Measurements from ENCODE around the gene KRT79.

The KRT79 gene

DNA sequence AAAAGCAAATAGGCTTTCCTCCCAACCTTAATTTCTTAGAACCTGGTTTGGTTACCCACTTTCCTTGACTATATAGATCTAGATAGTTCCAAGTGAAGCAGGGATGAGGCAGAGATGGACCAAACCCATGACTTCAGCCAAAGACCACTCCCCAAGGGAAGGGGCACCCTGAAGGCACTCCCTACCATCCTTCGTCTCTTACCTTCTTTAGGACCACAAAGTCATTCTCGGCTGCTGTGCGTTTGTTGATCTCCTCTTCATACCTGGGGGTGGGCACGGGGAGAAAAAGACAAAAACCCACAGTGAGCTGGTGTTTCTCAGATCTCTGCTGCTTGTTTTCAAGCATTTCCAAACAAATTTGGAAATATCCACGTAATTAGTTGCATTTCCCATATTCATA is 23.6 kb downstream of the KRT79 start:
- DNase-seq (ENCODE audit: extremely low spot score, insufficient read length, low read depth) = no peak
- FAIRE-seq = no peak

DNA sequence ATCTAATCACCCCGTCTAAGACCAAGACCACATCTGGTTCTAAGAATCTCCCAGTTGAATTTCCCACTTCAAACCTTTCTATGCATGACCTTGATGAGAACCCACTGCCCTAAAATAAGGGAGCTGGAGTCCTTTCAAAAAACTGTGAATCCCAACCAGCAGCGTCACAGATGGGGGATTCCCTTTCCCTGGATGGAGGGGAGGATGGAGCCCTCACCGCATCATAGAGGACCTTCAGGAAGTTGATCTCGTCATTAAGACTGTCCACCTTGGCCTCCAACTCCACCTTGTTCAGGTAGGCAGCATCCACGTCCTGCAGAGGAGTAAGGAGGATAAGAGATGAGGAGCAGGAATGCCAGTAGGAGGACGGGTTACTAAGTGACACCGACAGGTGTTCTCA is 24.9 kb downstream of the KRT79 start:
- DNase-seq (ENCODE audit: extremely low spot score, insufficient read length, low read depth) = no peak
- FAIRE-seq = no peak

DNA sequence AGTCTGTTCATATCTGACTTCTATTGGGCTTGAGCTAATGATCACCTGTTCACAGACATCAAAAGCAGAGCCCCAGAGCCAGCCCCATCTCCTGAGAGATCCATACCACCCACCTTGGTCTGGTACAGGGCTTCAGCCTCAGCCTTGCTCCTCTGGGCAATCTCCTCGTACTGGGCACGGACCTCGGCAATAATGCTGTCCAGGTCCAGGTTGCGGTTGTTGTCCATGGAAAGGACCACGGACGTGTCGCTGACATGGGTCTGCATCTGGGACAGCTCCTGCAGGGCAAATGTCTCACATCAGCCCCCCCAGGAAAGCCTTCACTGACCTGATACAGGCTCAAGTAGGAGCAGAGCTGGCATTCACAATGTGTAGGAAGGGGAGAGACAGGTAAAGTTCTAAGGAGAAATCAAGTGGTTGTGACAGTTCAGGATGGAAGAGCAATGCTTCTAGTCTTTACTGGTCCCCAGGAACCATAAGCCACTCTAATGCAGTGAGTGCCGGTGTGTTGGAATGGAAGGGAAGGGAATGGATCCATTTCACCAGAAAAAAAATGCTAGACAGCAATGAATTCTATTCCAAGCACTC is 25.4 kb downstream of the KRT79 start:
- DNase-seq (ENCODE audit: extremely low spot score, insufficient read length, low read depth) = no peak
- no peak for FAIRE-seq

DNA sequence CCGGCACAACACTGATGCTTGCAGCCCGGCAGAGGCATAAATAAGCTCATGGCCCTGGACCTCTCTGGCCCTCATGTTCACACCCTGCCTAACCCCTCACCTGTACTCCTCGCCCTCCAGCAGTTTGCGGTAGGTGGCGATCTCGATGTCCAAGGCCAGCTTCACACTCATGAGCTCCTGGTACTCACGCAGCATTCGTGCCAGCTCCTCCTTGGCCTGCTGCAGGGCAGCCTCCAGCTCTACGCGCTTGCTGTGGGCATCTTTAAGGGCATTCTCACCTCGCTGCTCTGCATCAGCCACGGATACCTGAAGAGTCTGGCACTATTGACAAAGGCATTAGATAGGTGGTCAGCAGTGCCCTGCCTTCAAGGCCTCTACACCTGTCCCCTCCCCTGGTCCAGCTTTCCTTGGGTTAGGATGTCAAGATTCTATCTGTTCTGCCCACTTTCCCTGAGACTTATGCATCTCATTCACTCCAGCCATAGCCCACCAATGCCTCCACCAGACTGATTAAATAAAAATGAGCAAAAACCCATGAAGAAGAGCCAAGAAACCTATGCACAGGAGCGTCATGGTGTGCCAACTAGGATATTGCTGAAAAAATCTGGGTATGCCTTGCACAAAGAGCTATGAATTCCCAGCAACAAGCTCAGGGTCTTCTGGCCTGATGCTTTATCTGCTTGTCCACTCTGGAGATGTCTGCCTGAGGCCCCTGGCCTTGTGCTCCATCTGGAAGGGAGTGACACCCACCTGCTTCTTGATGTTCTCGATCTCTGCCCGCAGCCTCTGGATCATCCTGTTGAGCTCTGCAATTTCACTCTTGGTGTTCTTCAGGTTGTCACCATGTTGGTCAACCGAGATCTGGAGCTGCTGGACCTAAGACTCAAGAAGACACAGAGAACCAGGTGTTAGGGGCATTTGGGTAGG is 26.3 kb downstream of the KRT79 start:
- no peak for FAIRE-seq
- DNase-seq (ENCODE audit: extremely low spot score, insufficient read length, low read depth) = no peak

DNA sequence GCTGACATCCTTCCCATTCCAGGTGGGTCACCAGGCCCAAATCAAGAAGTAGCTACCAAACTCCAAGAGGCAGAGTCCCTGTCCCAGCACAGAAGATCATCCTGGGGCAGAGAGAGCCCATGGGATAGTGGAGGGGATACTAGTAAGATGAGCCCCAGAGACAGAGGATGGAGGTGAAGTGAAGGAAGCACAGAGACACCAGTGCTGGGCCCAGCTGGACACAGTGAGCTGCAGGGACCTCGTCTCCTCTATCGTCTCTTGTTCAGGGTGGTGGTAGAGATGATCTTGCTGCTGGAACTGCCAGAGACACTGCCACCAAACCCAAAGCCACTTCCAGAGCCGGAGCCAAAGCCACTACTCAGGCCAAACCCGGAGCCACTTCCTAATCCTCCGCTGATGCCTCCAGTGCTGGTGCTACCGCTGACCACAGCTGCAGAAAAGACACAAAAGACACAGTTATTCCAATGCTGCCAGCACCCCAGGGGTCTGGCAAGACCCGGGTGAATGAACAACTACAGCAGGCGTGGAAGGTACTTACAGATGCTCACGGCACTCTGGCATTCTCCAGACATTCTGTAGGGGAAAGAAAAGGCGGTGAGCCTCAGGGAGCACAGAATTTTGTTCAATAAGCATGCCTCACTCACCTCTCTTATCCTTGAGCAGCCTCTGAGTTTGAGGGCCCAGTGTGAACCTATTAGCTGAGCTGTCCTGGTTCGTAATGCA is 27.1 kb downstream of the KRT79 start:
- DNase-seq (ENCODE audit: extremely low spot score, insufficient read length, low read depth) = no peak
- FAIRE-seq = no peak

DNA sequence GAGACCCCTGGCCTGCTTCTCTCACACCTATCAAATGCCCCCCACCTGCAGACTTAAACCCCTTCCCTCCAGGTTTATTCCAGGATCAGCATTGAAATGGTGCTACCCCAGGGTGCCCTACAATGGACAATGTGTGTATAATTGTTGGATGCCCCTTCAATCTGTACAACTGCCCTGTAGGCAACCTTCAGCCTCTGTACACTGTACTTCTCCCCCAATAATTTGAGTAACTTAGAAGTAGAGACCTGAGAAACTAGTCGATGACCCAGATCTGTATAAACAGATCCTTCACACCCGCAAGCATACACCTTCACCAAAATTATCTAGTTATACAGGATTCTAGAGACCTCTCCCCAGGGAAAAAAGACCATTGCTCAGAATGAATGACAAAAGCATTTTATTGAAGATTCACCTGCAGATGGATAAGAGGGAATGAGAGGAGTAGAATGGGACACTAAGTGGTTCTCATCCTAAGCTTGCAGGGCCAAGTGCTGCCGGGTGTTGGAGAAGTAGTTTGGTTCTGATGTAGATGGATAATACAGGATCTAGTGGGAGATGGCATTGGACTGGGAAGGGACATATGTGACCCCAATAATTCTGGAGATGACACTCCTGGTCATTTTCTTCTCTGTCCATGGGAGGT is 27.8 kb downstream of the KRT79 start:
- FAIRE-seq (no peak), DNase-seq (ENCODE audit: extremely low spot score, insufficient read length, low read depth) (no peak)

DNA sequence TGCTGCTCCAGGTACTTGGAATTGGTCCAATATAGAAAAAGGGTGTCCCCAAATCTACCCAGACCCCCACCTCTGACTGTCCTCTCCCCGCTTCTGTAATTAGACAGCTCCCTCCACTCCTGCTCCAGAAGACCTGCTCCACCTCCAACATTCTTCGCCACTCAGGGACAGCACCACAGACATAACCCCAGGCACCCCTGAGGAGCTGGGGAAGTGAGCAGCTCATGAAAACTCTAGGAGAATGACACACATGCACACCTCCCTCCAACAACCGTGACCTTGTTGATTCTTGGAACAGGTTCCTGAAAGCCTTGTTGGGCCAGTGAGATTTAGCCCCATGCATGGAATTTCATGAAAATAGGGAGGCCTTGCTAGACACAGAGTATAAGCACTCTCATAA is 28.4 kb downstream of the KRT79 start:
- no peak for DNase-seq (ENCODE audit: extremely low spot score, insufficient read length, low read depth)

DNA sequence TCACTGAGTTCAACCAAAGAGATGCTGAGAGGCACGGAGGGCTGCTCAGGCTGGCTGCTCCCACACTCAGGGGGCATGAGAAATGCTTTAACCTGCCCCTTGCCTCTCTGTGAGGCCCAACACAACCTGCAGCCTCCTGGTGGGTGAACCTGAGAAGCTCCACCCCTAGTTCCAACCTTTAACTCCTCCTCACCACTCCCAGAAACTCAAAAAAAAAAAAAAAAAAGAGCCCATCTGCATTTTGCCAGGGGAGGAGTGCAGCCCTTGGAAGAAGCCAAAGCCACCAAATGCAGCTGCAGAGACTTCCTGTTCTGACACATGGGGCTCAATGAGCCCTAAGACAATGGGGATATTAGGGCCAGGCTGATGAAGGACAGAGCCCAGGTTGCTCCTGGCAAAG is 29.1 kb downstream of the KRT79 start:
- DNase-seq (ENCODE audit: extremely low spot score, insufficient read length, low read depth) = no peak
- FAIRE-seq = no peak

More for the DNA sequence above, 28.4 kb downstream of the KRT79 start:
- no peak for FAIRE-seq

DNA sequence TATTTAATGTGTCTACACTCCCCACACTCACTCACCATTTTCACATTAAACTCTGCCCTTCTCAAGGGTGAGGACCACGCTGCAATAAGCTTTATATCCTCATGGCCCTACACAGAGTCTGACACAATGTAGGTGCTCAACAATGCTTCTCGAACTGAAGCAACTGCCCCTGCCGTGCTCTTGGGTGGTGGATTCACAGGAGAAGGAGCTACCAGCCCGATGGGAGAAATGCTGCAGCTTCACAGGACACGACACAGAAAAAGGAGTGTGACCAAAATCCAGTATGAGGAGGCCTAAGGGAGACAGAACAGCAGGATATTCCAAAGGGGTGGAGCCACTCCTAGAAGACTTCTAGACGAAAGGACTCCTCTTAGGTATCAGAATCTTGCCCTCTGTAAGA is 31.7 kb downstream of the KRT79 start:
- FAIRE-seq = no peak
- DNase-seq (ENCODE audit: extremely low spot score, insufficient read length, low read depth) = no peak

DNA sequence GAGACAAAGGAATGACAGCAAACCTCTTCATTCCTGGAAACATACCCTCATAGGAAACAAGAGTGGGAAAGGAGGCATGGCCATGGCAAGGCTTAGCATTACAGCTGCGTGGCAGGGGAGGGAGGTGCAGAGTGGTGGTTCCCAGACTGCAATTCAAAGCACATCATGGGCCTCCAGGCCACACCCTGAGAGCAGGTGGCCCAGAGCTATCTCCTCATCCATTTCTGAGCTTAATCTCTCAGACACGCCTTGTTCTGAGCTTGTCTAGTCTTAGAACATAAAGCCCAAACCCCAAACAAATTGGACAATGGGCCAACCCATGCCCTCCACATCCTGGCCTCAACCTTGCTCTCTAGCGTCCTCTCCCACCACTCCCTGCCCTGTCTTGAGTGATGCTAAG is 32.3 kb downstream of the KRT79 start:
- DNase-seq (ENCODE audit: extremely low spot score, insufficient read length, low read depth) = no peak
- FAIRE-seq = no peak

DNA sequence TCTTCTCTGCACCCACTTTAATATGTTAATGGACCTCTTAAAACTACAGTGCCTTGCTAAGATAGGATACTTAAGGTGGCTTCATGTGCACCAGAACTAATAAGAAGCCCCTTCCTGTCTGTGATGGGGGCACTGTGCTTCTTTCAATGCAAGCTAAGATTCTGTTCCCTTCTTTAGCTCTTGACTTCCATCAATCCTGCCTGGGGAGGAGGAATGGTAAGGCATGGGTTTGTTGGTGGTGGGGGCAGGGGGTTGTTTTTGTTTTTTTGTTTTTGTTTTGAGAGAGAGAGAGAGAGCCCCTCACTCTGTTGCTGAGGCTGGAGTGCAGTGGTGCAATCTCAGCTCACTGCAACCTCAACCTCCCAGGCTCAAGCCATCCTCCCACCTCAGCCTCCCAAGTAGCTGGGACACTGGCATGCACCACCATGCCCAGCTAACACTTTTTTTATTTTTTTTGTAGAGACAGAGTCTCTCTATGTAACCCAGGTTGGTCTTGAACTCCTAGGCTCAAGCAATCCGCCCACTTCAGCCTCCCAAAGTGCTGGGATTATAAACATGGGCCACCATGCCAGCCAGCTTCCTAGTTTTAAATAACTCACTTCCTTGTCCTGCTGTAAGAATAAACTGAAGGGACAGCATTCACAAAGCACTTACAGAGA is 33.7 kb downstream of the KRT79 start:
- DNase-seq (ENCODE audit: extremely low spot score, insufficient read length, low read depth) (no peak), FAIRE-seq (no peak)

DNA sequence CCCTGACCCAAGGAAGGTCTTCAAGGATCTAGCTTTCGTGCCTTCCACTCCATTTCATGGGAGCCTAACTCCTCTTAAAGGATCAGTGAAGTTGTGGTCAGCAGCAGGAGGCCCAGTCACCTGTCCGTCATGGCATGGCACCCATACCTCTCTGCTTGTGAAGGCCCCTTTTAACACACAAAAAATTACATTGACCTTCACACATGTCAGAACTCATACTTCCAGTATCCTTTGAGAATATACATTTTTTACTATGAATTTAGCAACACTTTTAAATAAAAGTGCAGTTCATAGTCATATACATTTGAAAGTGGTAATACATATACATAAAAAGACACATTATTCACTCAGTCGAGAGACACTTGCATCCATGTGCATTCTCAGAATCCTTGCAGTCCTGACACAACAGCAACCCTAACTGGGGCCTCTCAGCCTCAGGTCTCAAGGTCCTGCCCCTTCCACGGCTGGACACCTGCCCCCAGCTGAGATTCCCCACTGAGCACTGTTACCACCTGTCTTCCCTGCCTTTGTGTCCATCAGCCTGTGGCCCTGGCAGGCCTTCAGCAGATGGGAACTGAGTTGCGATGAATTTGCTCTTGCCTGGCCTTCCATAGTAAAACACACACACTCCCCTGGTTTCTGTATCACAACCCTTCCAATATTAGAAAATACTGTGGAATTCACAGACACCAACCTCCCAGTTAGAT is 34.5 kb downstream of the KRT79 start:
- DNase-seq (ENCODE audit: extremely low spot score, insufficient read length, low read depth) = no peak
- FAIRE-seq = no peak

DNA sequence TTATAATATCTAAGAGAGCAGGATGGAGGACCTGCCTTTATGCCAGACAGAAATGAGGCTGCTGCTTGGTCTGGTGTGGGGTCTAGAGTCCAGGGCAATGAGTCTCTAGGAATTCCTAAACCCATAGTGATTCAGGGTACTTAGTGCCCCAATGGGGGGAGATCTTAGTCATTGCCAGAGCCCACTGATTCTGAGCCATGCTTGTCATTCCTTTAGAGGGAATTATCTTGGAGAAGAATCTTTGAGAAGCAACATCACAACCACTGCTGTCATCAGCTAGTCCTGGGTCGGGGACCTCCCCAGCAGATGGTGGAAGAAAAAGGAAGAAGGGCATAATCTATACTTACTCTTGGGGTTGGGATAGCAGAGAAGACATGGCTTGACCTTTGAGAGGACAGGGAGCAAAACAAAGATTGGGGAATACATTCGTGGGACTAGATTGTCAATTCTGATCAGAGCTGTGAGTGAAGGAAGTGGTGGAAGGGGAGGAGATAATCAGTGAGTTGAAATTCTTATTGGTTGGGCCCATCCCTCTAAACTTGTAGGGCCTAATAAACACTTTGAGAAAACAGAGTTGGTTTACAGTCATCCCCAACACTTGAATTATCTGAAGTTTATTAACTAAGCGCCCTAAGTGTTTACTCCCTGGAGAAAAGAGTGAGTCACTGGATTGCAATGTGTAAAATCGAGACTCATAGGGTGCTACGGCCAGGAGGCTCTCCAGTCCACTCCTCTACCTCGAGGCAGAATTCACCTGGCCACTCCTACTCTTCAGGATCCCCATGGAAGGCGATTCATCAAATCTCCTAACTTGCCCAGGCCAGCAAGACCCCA is 35.2 kb downstream of the KRT79 start:
- FAIRE-seq (no peak), DNase-seq (ENCODE audit: extremely low spot score, insufficient read length, low read depth) (no peak)

DNA sequence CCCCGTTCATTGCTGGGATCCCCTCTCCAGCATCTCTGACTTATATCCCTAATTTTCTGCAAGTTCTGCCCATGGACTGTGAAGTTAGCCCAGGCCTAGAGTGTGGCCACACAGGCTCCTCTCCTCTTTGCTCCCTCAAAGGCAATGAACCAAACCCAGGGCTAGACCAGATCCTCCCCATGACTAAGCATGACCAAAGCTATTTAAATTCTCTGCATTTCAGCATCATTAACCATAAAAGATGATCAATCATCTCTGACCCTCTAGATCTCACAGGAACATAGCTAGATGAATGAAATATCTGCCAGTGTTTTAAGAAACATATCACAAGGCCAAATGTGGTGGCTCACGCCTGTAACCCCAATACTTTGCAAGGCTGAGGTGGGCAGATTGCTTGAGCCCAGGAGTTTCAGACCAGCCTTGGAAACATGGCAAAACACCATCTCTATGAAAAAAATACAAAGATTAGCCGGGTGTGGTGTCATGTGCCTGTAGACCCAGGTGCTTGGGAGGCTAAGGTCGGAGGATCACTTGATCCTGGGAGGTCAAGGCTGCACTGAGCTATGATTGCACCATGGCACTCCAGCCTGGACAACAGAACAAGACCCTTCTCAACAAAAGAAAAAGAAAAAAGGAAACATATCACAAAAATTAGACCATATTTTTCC is 36.0 kb downstream of the KRT79 start:
- DNase-seq (ENCODE audit: extremely low spot score, insufficient read length, low read depth) (no peak), FAIRE-seq (no peak)

DNA sequence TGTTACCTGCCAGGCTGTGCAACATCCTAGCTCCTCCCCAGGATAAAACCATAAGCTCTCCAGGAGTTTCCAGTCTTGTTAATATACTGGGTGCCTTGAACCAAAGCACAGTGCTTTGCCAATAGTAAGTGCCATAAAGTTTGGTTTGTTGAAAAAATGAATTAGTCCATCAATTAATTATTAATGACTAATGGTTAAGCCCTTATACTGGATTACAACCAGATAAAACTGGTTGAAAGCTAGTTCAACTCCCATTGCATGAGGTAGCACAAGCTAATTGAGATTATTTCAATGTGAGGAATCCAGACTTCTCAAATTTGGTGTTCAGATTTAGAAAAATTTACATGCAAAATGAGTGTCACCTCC is 36.6 kb downstream of the KRT79 start:
- DNase-seq (ENCODE audit: extremely low spot score, insufficient read length, low read depth) (no peak), FAIRE-seq (no peak)

DNA sequence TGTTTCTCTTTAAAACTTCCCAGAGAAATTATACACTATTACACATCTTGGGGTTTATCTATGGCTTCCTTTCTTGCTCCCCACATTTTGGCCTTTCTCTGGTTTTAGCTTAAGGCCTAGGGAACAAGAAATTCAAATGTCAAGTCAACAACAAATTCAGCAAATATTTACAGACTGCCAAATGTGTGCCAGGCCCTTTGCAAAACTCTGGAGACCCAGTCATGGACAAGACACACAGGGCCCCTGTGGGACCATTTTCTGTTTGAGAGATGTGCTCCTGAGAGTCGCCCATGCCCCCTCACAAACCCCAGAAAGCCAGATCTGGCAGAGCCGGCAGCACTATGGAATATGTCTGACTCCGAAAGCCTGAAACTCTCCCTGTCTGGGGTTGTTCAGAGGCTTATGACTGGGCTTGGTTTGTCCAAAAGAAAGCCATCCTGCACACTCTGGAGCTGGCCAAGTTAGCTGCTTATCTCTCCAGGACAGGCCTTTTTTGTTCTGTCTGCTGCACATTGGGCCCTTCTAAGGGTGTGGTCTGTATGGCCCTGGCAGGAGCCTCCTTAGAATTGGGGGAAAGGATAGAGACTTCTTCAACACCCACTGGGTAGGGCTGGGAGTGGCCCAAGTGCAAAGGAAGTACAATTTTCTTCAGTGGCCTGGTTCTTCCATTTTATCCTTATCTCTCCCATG is 37.1 kb downstream of the KRT79 start:
- DNase-seq (ENCODE audit: extremely low spot score, insufficient read length, low read depth) (no peak), FAIRE-seq (no peak)

DNA sequence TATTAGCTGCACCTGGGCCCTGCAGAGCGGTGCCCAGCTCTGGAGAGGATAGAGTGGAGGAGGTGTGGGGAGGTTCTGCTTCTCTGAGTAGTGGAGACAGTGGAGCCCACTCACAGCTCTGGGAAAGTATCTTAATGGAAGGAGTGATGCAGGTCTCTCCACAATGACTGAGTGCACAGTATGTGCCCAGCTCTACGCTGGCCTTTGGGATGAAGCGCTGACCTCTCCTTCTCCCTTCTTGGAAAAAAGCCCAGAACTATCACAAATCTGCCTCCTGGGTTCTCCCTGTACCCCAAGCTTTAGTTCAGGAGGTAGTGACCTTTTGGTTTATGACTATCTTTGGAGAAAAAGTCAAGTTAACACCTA is 37.7 kb downstream of the KRT79 start:
- no peak for FAIRE-seq
- no peak for DNase-seq (ENCODE audit: extremely low spot score, insufficient read length, low read depth)

All from GM18507 (cell line).